ENCODE data around the gene FZR1. TPM values are rescaled to one million over a fixed set of nuclear protein-coding genes. Genes with fewer than 3 reads are reported as not detected.

The FZR1 gene
- total and polyA plus RNA-seq, 2 of the 13 experiments (the other 11 are each of a cell fraction or from before 2014, with no cell fraction given): 29.0 to 30.8 TPM

GRCh38 chr19:3526507-3527237 lies 20.6 kb downstream of the FZR1 start:
- Histone ChIP-seq H3K4me2 (ENCODE audit: low read depth, low read length) (no peak overlapping the region), H3K36me3 (replicated peaks in 1 of 2; ENCODE audit: control insufficient read depth in 1 of 2, insufficient read depth in 2 of 2, low read length in 2 of 2) (peaks cover 32 to 44% of the 10 kb centered on the region in 2 experiments), H3K4me1 (ENCODE audit: insufficient read depth, low read length) (no peaks in the 10 kb centered on the region), H4K20me1 (ENCODE audit: insufficient read depth, low read length) (0 out of 2 replicates have a peak, but pooled peaks cover 8% of the 10 kb centered on the region), H3K9ac (ENCODE audit: insufficient read depth, low read depth, low read length) (no peak overlapping the region), H3K27ac (ENCODE audit: extremely low read length, insufficient read depth, low read length) (no peak overlapping the region), H3K4me3 (replicated peaks in 1 of 3; ENCODE audit: insufficient read depth in 1 of 3, low read depth in 2 of 3, low read length in 3 of 3) (no peak overlapping the region), H2AFZ (ENCODE audit: low read length) (no peak overlapping the region), H3K27me3 (ENCODE audit: control insufficient read depth in 1 of 2, insufficient read depth in 2 of 2, low read length in 2 of 2) (no peaks in the 10 kb centered on the region), H3K9me3 (ENCODE audit: low read length) (no peaks in the 10 kb centered on the region), H3K79me2 (ENCODE audit: insufficient read depth, low read length) (peaks cover 2% of the 10 kb centered on the region)
- ChIA-PET CTCF (ENCODE audit: low intra/inter-chr PET ratio, low total read pairs) (no interaction called here), POLR2A (no interaction called here)
- TF ChIP-seq HOXA9 (CRISPR knock-in tag; IDR thresholded peaks at IDR 0.05; ENCODE audit: borderline replicate concordance): no peak
- TF ChIP-seq, protein P1, sequence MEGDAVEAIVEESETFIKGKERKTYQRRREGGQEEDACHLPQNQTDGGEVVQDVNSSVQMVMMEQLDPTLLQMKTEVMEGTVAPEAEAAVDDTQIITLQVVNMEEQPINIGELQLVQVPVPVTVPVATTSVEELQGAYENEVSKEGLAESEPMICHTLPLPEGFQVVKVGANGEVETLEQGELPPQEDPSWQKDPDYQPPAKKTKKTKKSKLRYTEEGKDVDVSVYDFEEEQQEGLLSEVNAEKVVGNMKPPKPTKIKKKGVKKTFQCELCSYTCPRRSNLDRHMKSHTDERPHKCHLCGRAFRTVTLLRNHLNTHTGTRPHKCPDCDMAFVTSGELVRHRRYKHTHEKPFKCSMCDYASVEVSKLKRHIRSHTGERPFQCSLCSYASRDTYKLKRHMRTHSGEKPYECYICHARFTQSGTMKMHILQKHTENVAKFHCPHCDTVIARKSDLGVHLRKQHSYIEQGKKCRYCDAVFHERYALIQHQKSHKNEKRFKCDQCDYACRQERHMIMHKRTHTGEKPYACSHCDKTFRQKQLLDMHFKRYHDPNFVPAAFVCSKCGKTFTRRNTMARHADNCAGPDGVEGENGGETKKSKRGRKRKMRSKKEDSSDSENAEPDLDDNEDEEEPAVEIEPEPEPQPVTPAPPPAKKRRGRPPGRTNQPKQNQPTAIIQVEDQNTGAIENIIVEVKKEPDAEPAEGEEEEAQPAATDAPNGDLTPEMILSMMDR (CRISPR knock-in tag; IDR thresholded peaks at IDR 0.05): 0 out of 2 replicates have a peak, but pooled peaks have one; percentile 14
- TF ChIP-seq TCF12 (IDR thresholded peaks at IDR 0.05): no peak
- no peak for TF ChIP-seq TCF12 (CRISPR knock-in tag; IDR thresholded peaks at IDR 0.05)
- TF ChIP-seq TMF1 (CRISPR knock-in tag; IDR thresholded peaks at IDR 0.05; ENCODE audit: low read depth): no peak
- TF ChIP-seq ZNF260 (CRISPR knock-in tag; IDR thresholded peaks at IDR 0.05; ENCODE audit: borderline replicate concordance, low read depth): no peak
- ATAC-seq (no peak), FAIRE-seq (no peak), DNase-seq (ENCODE audit: low spot score) (no peak)
- in situ Hi-C loops (cut with HindIII; ENCODE audit: extremely low pct_ligation_motif_present, low pct_unique_long_range_greater_than_20kb) (no loop called here), intact Hi-C loops (cut with micrococcal nuclease; ENCODE audit: unreplicated experiment) (no loop called here)
- 94% methylated on average over 16 of the region's 28 CpGs for WGBS (ENCODE audit: low lambda C conversion rate)
- no TSS peak for BruUV-seq (replicated peaks)

Data from HepG2 (cell line).